ENCODE measurements around the gene ETFB.

ETFB gene

DNA sequence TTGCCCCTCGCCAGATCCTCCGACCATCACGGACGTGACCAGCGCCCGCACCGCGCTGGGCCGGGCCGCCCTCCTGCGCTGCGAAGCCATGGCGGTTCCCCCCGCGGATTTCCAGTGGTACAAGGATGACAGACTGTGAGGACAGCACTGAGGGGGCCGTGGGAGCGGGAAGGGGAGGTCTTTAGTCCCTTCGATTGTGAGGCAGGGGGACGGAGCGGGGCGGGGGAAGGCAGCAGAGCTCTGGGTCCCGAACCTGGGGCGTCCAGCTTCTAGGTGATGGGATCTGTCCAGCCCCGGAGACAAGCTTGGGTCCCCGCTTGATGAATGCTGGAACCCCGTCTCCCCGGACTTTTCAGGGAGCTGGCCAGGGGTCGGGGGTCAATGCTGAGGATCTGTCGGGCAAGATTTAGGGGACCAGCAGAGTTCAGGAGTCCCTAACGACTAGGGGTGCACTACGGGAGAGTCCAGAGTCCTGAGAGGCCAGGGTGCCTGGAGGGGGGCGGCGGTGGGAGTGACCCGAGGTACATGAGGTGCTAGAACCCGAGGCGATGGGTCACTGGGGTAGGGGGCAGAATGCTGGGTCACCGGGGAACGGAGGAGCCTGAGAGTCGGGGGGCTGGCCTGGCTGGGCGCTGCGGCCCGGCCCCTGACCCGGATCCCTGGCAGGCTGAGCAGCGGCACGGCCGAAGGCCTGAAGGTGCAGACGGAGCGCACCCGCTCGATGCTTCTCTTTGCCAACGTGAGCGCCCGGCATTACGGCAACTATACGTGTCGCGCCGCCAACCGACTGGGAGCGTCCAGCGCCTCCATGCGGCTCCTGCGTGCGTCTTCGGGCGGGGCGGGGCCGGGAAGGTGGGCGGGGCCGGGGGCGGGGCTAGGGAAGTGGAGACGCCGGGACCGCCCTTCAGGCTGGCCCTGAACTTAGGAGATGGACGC lies 38.9 kb downstream of the ETFB start:
- H3K4me3 ChIP-seq (ENCODE audit: control insufficient read depth, low read depth, low read length) = no peak overlapping the region
- TF ChIP-seq CTCF (IDR thresholded peaks at IDR 0.05; ENCODE audit: control insufficient read depth, insufficient read depth, low read depth, low read length, missing control alignments) = no peak
- DNase-seq (ENCODE audit: low read depth) = no peak

- DNase-seq (ENCODE audit: low read depth) = no peak
Measured at GRCh38 chr19:51326216-51327065, 39.7 kb downstream of the ETFB start.

GRCh38 chr19:51325161-51325976 lies 40.8 kb downstream of the ETFB start:
- TF ChIP-seq CTCF (IDR thresholded peaks at IDR 0.05; ENCODE audit: control insufficient read depth, insufficient read depth, low read depth, low read length, missing control alignments) = no peak
- no peak overlapping the region for H3K4me3 ChIP-seq (ENCODE audit: control insufficient read depth, low read depth, low read length)
- DNase-seq (ENCODE audit: low read depth) = no peak

More at GRCh38 chr19:51326216-51327065, 39.7 kb downstream of the ETFB start:
- H3K4me3 ChIP-seq (ENCODE audit: control insufficient read depth, low read depth, low read length) = no peak overlapping the region
- TF ChIP-seq CTCF (IDR thresholded peaks at IDR 0.05; ENCODE audit: control insufficient read depth, insufficient read depth, low read depth, low read length, missing control alignments) = no peak

- no peak for DNase-seq (ENCODE audit: low read depth)
- TF ChIP-seq CTCF (IDR thresholded peaks at IDR 0.05; ENCODE audit: control insufficient read depth, insufficient read depth, low read depth, low read length, missing control alignments) = no peak
- no peak overlapping the region for H3K4me3 ChIP-seq (ENCODE audit: control insufficient read depth, low read depth, low read length)
Measured at GRCh38 chr19:51324167-51324481, 42.1 kb downstream of the ETFB start.

GRCh38 chr19:51323481-51324166 lies 42.6 kb downstream of the ETFB start:
- DNase-seq (ENCODE audit: low read depth) = no peak
- H3K4me3 ChIP-seq (ENCODE audit: control insufficient read depth, low read depth, low read length) = no peak overlapping the region
- TF ChIP-seq CTCF (IDR thresholded peaks at IDR 0.05; ENCODE audit: control insufficient read depth, insufficient read depth, low read depth, low read length, missing control alignments) = no peak

Measured in AG09309 (cell line).